Vagina (tissue), 2 donors: ENCODE results near the gene TM9SF4.

ENCODE experiments used
- POLR2A ChIP-seq, 2 donors: fragments of 450-650 bp; IDR thresholded peaks; one replicate each; pipeline ENCODE4 v1.6.1; 2017; ENCODE audit warnings: antibody characterized with exemption in 2 of 2, mild to moderate bottlenecking in 2 of 2, moderate library complexity in 2 of 2
- TF ChIP-seq, protein P1 (sequence below), 3 experiments: fragments of 450-650 bp in 2 of 3; fragments of 200-600 bp in 1 of 3; sonication (generic) in 1 of 3; IDR thresholded peaks; one replicate each; pipeline ENCODE4 v1.5.1; 2017 to 2019; ENCODE audit warnings: antibody characterized with exemption in 3 of 3, mild to moderate bottlenecking in 2 of 3, moderate library complexity in 2 of 3

DNA sequence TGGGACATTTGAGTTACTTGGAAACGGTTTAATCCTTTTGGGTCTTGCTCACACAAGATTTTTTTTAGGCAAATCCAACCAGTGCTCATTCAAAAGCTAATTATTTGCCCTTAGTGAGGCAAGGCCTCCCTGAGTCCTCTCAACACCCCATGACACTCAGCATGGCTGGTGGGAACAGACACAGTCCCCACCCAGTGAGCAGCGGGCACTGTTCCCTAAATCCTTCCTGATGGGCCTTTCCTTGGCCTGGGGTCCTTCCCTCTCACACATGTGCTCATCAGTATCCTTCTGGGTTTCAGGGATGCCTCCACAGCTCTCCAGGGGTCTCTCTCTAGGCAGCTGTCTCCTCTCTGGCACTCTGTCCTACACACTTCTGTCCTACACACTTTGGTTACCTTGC is 70.0 kb downstream of the TM9SF4 start:
- no peak for TF ChIP-seq POLR2A (IDR thresholded peaks at IDR 0.05)
- TF ChIP-seq, protein P1, sequence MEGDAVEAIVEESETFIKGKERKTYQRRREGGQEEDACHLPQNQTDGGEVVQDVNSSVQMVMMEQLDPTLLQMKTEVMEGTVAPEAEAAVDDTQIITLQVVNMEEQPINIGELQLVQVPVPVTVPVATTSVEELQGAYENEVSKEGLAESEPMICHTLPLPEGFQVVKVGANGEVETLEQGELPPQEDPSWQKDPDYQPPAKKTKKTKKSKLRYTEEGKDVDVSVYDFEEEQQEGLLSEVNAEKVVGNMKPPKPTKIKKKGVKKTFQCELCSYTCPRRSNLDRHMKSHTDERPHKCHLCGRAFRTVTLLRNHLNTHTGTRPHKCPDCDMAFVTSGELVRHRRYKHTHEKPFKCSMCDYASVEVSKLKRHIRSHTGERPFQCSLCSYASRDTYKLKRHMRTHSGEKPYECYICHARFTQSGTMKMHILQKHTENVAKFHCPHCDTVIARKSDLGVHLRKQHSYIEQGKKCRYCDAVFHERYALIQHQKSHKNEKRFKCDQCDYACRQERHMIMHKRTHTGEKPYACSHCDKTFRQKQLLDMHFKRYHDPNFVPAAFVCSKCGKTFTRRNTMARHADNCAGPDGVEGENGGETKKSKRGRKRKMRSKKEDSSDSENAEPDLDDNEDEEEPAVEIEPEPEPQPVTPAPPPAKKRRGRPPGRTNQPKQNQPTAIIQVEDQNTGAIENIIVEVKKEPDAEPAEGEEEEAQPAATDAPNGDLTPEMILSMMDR (IDR thresholded peaks at IDR 0.05) = no peak
